ENCODE measurements around the gene ALDH7A1.

- no peak for TF ChIP-seq CTCF (IDR thresholded peaks at IDR 0.05; ENCODE audit: borderline replicate concordance, extremely low read depth, low read length, poor library complexity, severe bottlenecking)
- TF ChIP-seq EZH2 (IDR thresholded peaks at IDR 0.05; ENCODE audit: borderline replicate concordance, low read depth, low read length, severe bottlenecking) = no peak
These were observed 19.0 kb upstream of the ALDH7A1 start for GRCh38 chr5:126613941-126614592.

Data from DND-41 (cell line).